Panc1 (cell line): ENCODE measurements around the gene CUX1. TPM values are rescaled to one million over a fixed set of nuclear protein-coding genes. Genes with fewer than 3 reads are reported as not detected.
A peak's percentile ranks its signal among the peaks of the same experiment; 100 is the strongest.

Experiments
- ATAC-seq: fragments of 200-7000 bp; cut with Tn5 transposase; 2 replicates; pipeline ENCODE4 v1.9.1; 2020; ENCODE audit warnings: mild to moderate bottlenecking, moderate library complexity
- BruUV-seq: library from RNA; stranded (reverse); fragments of 400-500 nt; replicated peaks from 2 replicates; lab custom pipeline; 2021; lab: Mats Ljungman, UMichigan
- CTCF ChIA-PET: fragments of 300-600 bp; sonication (Branson Sonifier 250); formaldehyde crosslinking; loops from one replicate; lab custom pipeline; 2022; ENCODE audit warnings: antibody characterized with exemption; lab: Charles Lee
- POLR2A ChIA-PET: fragments of 300-600 bp; sonication (Branson Sonifier 250); formaldehyde crosslinking; loops from one replicate; lab custom pipeline; 2022; ENCODE audit warnings: antibody characterized with exemption; lab: Charles Lee
- DNase-seq: peaks from one replicate; pipeline ENCODE4 v3.0.0-alpha.2; 2010; ENCODE audit warnings: low read depth, low spot score
- H3K27ac ChIP-seq: 2 replicates; pipeline ENCODE4 v1.5.1; 2011; ENCODE audit warnings: mild to moderate bottlenecking, low read length, inconsistent platforms
- H3K27me3 ChIP-seq: fragments of 200-500 bp; sonication (Bioruptor generic); 2 replicates; pipeline ENCODE4 v1.6.0; 2014; ENCODE audit warnings: low read length, inconsistent platforms; ENCODE audit not compliant: control insufficient read depth, insufficient read depth
- H3K36me3 ChIP-seq: fragments of 200-500 bp; sonication (Bioruptor generic); 2 replicates; pipeline ENCODE4 v1.5.1; 2014; ENCODE audit warnings: inconsistent platforms, mild to moderate bottlenecking, low read length, moderate library complexity; ENCODE audit not compliant: control insufficient read depth, insufficient read depth
- H3K4me1 ChIP-seq: 2 replicates; pipeline ENCODE4 v1.5.1; 2011; ENCODE audit warnings: inconsistent platforms, mild to moderate bottlenecking, low read length, moderate library complexity; ENCODE audit not compliant: control insufficient read depth, insufficient read depth
- H3K4me3 ChIP-seq, 2 experiments: 2 replicates each; pipeline ENCODE4 v1.5.1; 2011 to 2012; ENCODE audit warnings: low read depth in 2 of 2, low read length in 2 of 2, mild to moderate bottlenecking in 2 of 2, inconsistent platforms in 1 of 2, moderate library complexity in 1 of 2
- H3K9me3 ChIP-seq: fragments of 200-500 bp; sonication (Bioruptor generic); 2 replicates; pipeline ENCODE4 v1.5.1; 2014; ENCODE audit warnings: low read depth, mild to moderate bottlenecking, inconsistent platforms, low read length, moderate library complexity; ENCODE audit not compliant: control insufficient read depth, insufficient read depth
- CTCF ChIP-seq: fragments of 450-650 bp; IDR thresholded peaks from 2 replicates; pipeline ENCODE4 v1.5.1; 2017; ENCODE audit warnings: mild to moderate bottlenecking
- POLR2AphosphoS5 ChIP-seq: IDR thresholded peaks from 2 replicates; pipeline ENCODE4 v1.6.1; 2012; ENCODE audit warnings: mild to moderate bottlenecking, low read depth, low read length, moderate library complexity
- REST ChIP-seq, 2 experiments: IDR thresholded peaks; 2 replicates each; pipeline ENCODE4 v1.6.1; 2011 to 2012; ENCODE audit warnings: low read depth in 2 of 2, control low read depth in 1 of 2, low read length in 1 of 2, mild to moderate bottlenecking in 1 of 2, moderate library complexity in 1 of 2; ENCODE audit not compliant: insufficient read depth in 1 of 2
- SIN3A ChIP-seq: IDR thresholded peaks from 2 replicates; pipeline ENCODE4 v1.6.1; 2012; ENCODE audit warnings: low read depth, mild to moderate bottlenecking, low read length, moderate library complexity, borderline replicate concordance; ENCODE audit not compliant: insufficient read depth
- TCF7L2 ChIP-seq: IDR thresholded peaks from 2 replicates; pipeline ENCODE4 v1.6.1; 2011; ENCODE audit warnings: mild to moderate bottlenecking, low read depth, low read length, inconsistent platforms
- in situ Hi-C: cut with HindIII; loops from 2 replicates; pipeline ENCODE4 v1.10.0; 2016; ENCODE audit warnings: low sequenced_read_pairs, low pct_unique_long_range_greater_than_20kb
- intact Hi-C: fragments of 100-400 bp; cut with micrococcal nuclease; formaldehyde crosslinking; loops from one replicate; pipeline ENCODE4 v1.10.0; 2022; ENCODE audit not compliant: unreplicated experiment
- total RNA-seq: library from RNA; stranded (reverse); gene quantifications from one replicate; pipeline ENCODE4 v1.2.1, GENCODE V29; 2021; ENCODE audit not compliant: unreplicated experiment

CUX1 gene
- total RNA-seq, 1 experiment from 2014 or later: 50.9 TPM

GRCh38 chr7:102225025-102225424, 407.6 kb downstream of the CUX1 start:
- H3K4me3 ChIP-seq: no peak overlapping the region
- H3K4me1 ChIP-seq: no peaks in the 10 kb centered on the region
- POLR2A ChIA-PET: no interaction called here
- CTCF ChIA-PET: no interaction called here
- in situ Hi-C loops (no loop called here), intact Hi-C loops (no loop called here)
- BruUV-seq: no TSS peak
- TF ChIP-seq CTCF: no peak
- TF ChIP-seq SIN3A: no peak
- no peak for TF ChIP-seq POLR2AphosphoS5
- no peak for TF ChIP-seq REST (IDR thresholded peaks at IDR 0.05; ENCODE audit: insufficient read depth in 1 of 2, low read depth in 2 of 2, low read length in 1 of 2)
- no peak for TF ChIP-seq TCF7L2
- ATAC-seq (no peak), DNase-seq (no peak)
- H3K27ac ChIP-seq: no peak overlapping the region
- H3K36me3 ChIP-seq: no peaks in the 10 kb centered on the region
- H3K9me3 ChIP-seq: no peaks in the 10 kb centered on the region
- no peaks in the 10 kb centered on the region for H3K27me3 ChIP-seq

- Histone ChIP-seq H3K27me3 (no peaks in the 10 kb centered on the region), H3K27ac (no peak overlapping the region), H3K4me1 (no peaks in the 10 kb centered on the region), H3K4me3 (no peak overlapping the region), H3K9me3 (no peaks in the 10 kb centered on the region), H3K36me3 (no peaks in the 10 kb centered on the region)
- intact Hi-C loops (no loop called here), in situ Hi-C loops (no loop called here)
- no TSS peak for BruUV-seq
- DNase-seq (no peak), ATAC-seq (0 out of 2 replicates have a peak, but pooled peaks have one; percentile 44)
- CTCF ChIA-PET: no interaction called here
- POLR2A ChIA-PET: no interaction called here
- no peak for TF ChIP-seq CTCF
- no peak for TF ChIP-seq POLR2AphosphoS5
These were observed 409.9 kb downstream of the CUX1 start for GRCh38 chr7:102227371-102227770.
